Caco-2 (cell line): Measurements from ENCODE around the gene SHB. TPM values are rescaled to one million over a fixed set of nuclear protein-coding genes. Genes with fewer than 3 reads are reported as not detected.
A peak's percentile ranks its signal among the peaks of the same experiment; 100 is the strongest.

Source experiments
- BruUV-seq: library from RNA; stranded (reverse); fragments of 400-500 nt; replicated peaks from 2 replicates; lab custom pipeline; 2021; lab: Mats Ljungman, UMichigan
- CTCF ChIA-PET: fragments of 300-600 bp; sonication (Branson Sonifier 250); formaldehyde crosslinking; loops from one replicate; lab custom pipeline; 2022; ENCODE audit warnings: antibody characterized with exemption; lab: Charles Lee
- POLR2A ChIA-PET: fragments of 300-600 bp; sonication (Branson Sonifier 250); formaldehyde crosslinking; loops from one replicate; lab custom pipeline; 2022; ENCODE audit warnings: antibody characterized with exemption; lab: Charles Lee
- DNase-seq, 2 experiments: peaks; one replicate each; pipeline versions ENCODE4 v3.0.0 to v3.0.0-alpha.2; 2020 to 2022
- H3K27me3 ChIP-seq: replicated peaks from 2 replicates; pipeline ENCODE4 v1.6.0; 2011; ENCODE audit warnings: low read length; ENCODE audit not compliant: control insufficient read depth, insufficient read depth
- H3K36me3 ChIP-seq: 2 replicates; pipeline ENCODE4 v1.5.1; 2011; ENCODE audit warnings: low read length; ENCODE audit not compliant: control insufficient read depth, insufficient read depth
- H3K4me1 ChIP-seq: fragments of 250-450 bp; sonication (Bioruptor Pico); 2 replicates; pipeline ENCODE4 v1.5.1; 2020; ENCODE audit warnings: mild to moderate bottlenecking
- H3K4me3 ChIP-seq: 2 replicates; pipeline ENCODE4 v1.5.1; 2011; ENCODE audit warnings: low read depth, mild to moderate bottlenecking, control low read depth, low read length
- H3K9me3 ChIP-seq: fragments of 250-450 bp; sonication (Bioruptor Pico); 2 replicates; pipeline ENCODE4 v1.5.1; 2020; ENCODE audit warnings: mild to moderate bottlenecking, moderate library complexity
- H3K27ac Mint-ChIP-seq: one replicate; pipeline ENCODE4 v1.8.0; 2022; ENCODE audit warnings: mixed read lengths; ENCODE audit not compliant: unreplicated experiment
- H3K27me3 Mint-ChIP-seq: one replicate; pipeline ENCODE4 v1.8.0; 2022; ENCODE audit warnings: mixed read lengths; ENCODE audit not compliant: insufficient read depth, unreplicated experiment
- H3K36me3 Mint-ChIP-seq: one replicate; pipeline ENCODE4 v1.8.0; 2022; ENCODE audit warnings: mild to moderate bottlenecking, mixed read lengths; ENCODE audit not compliant: insufficient read depth, unreplicated experiment
- H3K4me1 Mint-ChIP-seq: one replicate; pipeline ENCODE4 v1.8.0; 2022; ENCODE audit warnings: low read depth, mixed read lengths; ENCODE audit not compliant: unreplicated experiment
- H3K4me3 Mint-ChIP-seq: one replicate; pipeline ENCODE4 v1.8.0; 2022; ENCODE audit warnings: mild to moderate bottlenecking, moderate library complexity, mixed read lengths; ENCODE audit not compliant: unreplicated experiment
- H3K9me3 Mint-ChIP-seq: one replicate; pipeline ENCODE4 v1.8.0; 2022; ENCODE audit warnings: mixed read lengths; ENCODE audit not compliant: unreplicated experiment
- intact Hi-C: fragments of 100-400 bp; cut with micrococcal nuclease; formaldehyde crosslinking; loops from one replicate; pipeline ENCODE4 v1.10.0; 2022; ENCODE audit not compliant: unreplicated experiment
- total RNA-seq: library from RNA; stranded (reverse); gene quantifications from 2 replicates; pipeline ENCODE4 v1.2.3, GENCODE V29; 2022
- TF ChIP-seq, protein P1 (sequence below), 2 experiments: fragments of 200-600 bp in 1 of 2; IDR thresholded peaks; 1 replicate in 1 of 2; 2 replicates in 1 of 2; pipeline versions ENCODE4 v1.5.1 to v1.8.0; 2011 to 2022; ENCODE audit warnings: antibody characterized with exemption in 1 of 2, control low read depth in 1 of 2, inconsistent platforms in 1 of 2, low read depth in 1 of 2, low read length in 1 of 2, mild to moderate bottlenecking in 1 of 2, moderate library complexity in 1 of 2; ENCODE audit not compliant: insufficient read depth in 1 of 2, severe bottlenecking in 1 of 2, unreplicated experiment in 1 of 2

Gene SHB
- total RNA-seq, 1 experiment from 2014 or later: 18.3 TPM

DNA sequence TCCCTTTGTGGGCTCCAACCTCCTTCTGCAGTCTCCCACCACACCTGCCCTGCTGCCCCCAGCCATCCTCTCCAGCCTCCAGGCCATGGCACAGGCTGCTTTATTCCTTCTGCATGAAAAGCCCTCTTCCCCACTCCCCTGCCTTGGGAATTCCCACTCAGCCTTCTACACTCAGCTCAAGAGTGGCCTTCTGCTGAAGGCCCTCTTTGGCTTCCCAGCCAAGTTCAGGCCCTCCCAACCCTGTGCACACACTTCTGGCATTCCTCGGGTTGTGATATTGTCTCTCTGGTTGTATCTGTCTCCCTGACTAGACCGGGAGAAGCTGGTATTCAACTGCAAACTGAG lies 5.7 kb downstream of the SHB start:
- intact Hi-C loops: no loop called here
- Mint-ChIP-seq H3K4me3 (peak overlapping the region; percentile 33), H3K4me1 (peaks cover 46% of the 10 kb centered on the region), H3K36me3 (peaks cover 39% of the 10 kb centered on the region), H3K27ac (no peak overlapping the region), H3K9me3 (no peaks in the 10 kb centered on the region), H3K27me3 (no peaks in the 10 kb centered on the region)
- no peak for DNase-seq
- Histone ChIP-seq H3K9me3 (no peaks in the 10 kb centered on the region), H3K36me3 (no peaks in the 10 kb centered on the region), H3K27me3 (no peaks in the 10 kb centered on the region), H3K4me3 (no peak overlapping the region), H3K4me1 (peaks cover 40% of the 10 kb centered on the region)
- ChIA-PET POLR2A (no interaction called here), CTCF (no interaction called here)
- BruUV-seq: no TSS peak
- TF ChIP-seq, protein P1, sequence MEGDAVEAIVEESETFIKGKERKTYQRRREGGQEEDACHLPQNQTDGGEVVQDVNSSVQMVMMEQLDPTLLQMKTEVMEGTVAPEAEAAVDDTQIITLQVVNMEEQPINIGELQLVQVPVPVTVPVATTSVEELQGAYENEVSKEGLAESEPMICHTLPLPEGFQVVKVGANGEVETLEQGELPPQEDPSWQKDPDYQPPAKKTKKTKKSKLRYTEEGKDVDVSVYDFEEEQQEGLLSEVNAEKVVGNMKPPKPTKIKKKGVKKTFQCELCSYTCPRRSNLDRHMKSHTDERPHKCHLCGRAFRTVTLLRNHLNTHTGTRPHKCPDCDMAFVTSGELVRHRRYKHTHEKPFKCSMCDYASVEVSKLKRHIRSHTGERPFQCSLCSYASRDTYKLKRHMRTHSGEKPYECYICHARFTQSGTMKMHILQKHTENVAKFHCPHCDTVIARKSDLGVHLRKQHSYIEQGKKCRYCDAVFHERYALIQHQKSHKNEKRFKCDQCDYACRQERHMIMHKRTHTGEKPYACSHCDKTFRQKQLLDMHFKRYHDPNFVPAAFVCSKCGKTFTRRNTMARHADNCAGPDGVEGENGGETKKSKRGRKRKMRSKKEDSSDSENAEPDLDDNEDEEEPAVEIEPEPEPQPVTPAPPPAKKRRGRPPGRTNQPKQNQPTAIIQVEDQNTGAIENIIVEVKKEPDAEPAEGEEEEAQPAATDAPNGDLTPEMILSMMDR (IDR thresholded peaks at IDR 0.05; ENCODE audit: insufficient read depth in 1 of 2, low read depth in 1 of 2, low read length in 1 of 2, severe bottlenecking in 1 of 2, unreplicated experiment in 1 of 2): no peak

DNA sequence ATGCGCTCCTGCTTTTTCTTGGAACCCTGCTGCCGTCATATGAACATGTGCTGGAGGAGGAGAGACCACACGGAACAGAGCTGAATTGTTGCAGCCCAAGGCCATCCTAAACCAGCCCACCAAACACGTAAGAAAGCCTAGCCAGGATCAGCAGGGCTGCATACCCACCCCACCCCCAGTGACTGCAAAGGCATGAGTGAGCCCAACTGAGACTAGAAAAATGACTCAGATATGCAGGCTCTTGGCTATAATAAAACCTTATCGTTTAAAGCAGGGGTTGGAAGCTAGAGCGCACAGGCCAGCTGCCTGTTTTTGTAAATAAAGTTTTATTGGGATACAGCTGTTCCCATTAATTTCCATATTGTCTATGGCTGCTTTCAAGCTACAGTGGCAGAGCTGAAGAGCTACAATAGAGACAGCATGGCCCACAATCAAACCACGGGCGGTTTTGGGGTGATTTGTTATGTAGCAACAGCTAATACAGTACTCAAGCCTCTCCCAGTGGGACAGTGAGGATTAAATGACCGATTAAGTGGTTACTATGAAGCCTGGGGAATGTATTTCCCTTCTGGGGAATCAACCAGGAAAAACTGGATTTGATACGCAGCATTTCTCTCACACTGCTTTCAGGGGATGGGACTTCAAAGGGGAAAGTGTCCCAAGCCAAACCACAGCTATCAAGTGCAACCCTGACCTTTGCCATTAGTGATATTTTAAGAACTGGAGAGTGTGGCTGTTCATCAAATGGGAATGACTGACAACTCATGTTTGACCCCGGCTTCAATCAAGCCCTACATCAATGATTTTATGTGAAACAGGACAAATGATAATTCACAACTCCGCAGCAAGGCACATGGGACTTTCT lies 6.3 kb downstream of the SHB start:
- Histone ChIP-seq H3K4me1 (peaks cover 40% of the 10 kb centered on the region), H3K27me3 (no peaks in the 10 kb centered on the region), H3K4me3 (no peak overlapping the region), H3K36me3 (no peaks in the 10 kb centered on the region), H3K9me3 (no peaks in the 10 kb centered on the region)
- H3K27me3 Mint-ChIP-seq: no peaks in the 10 kb centered on the region
- BruUV-seq: no TSS peak
- ChIA-PET POLR2A (no interaction called here), CTCF (no interaction called here)
- H3K4me3 Mint-ChIP-seq: no peak overlapping the region
- H3K4me1 Mint-ChIP-seq: peaks cover 53% of the 10 kb centered on the region
- peaks cover 33% of the 10 kb centered on the region for H3K36me3 Mint-ChIP-seq
- no peak for DNase-seq
- H3K27ac Mint-ChIP-seq: no peak overlapping the region
- TF ChIP-seq, protein P1 (IDR thresholded peaks at IDR 0.05; ENCODE audit: insufficient read depth in 1 of 2, low read depth in 1 of 2, low read length in 1 of 2, severe bottlenecking in 1 of 2, unreplicated experiment in 1 of 2): no peak
- intact Hi-C loops: no loop called here
- H3K9me3 Mint-ChIP-seq: no peaks in the 10 kb centered on the region

DNA sequence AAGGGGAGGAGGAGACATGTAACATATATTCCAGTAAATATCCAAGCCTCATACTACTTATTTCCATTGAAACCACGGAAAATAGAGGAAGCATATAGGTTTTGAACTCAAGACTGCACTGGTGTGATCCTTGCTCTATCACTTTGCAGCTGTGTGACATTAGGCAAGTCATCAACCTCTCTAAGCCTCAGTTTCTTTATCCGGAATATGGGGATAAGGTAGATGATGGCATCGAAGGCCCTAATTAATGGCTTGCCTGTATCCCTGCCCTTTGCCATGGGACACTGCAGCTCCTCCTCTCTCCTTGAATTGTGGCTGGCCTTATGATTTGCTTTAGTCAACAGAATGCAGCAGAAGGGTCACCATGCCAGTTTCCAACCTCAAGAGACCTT lies 6.9 kb downstream of the SHB start:
- POLR2A ChIA-PET: no interaction called here
- no peaks in the 10 kb centered on the region for H3K36me3 ChIP-seq
- intact Hi-C loops: no loop called here

More for the DNA sequence above, 6.9 kb downstream of the SHB start:
- no peaks in the 10 kb centered on the region for H3K27me3 ChIP-seq
- peaks cover 40% of the 10 kb centered on the region for H3K4me1 ChIP-seq
- no peak overlapping the region for H3K4me3 Mint-ChIP-seq
- DNase-seq: no peak
- no peaks in the 10 kb centered on the region for H3K9me3 Mint-ChIP-seq
- H3K27me3 Mint-ChIP-seq: no peaks in the 10 kb centered on the region
- H3K36me3 Mint-ChIP-seq: peaks cover 28% of the 10 kb centered on the region
- no peak overlapping the region for H3K27ac Mint-ChIP-seq
- TF ChIP-seq, protein P1 (IDR thresholded peaks at IDR 0.05; ENCODE audit: insufficient read depth in 1 of 2, low read depth in 1 of 2, low read length in 1 of 2, severe bottlenecking in 1 of 2, unreplicated experiment in 1 of 2): no peak
- no TSS peak for BruUV-seq
- CTCF ChIA-PET: no interaction called here
- H3K4me3 ChIP-seq: no peak overlapping the region
- H3K9me3 ChIP-seq: no peaks in the 10 kb centered on the region
- peaks cover 54% of the 10 kb centered on the region for H3K4me1 Mint-ChIP-seq
